IPS-11a (cell line): ENCODE results near the gene RBFOX2.

ENCODE experiments used
- H3K4me3 ChIP-seq: one replicate; pipeline ENCODE4 v1.5.1; 2013; ENCODE audit warnings: low read depth, low read length, control low read depth

The RBFOX2 gene

DNA sequence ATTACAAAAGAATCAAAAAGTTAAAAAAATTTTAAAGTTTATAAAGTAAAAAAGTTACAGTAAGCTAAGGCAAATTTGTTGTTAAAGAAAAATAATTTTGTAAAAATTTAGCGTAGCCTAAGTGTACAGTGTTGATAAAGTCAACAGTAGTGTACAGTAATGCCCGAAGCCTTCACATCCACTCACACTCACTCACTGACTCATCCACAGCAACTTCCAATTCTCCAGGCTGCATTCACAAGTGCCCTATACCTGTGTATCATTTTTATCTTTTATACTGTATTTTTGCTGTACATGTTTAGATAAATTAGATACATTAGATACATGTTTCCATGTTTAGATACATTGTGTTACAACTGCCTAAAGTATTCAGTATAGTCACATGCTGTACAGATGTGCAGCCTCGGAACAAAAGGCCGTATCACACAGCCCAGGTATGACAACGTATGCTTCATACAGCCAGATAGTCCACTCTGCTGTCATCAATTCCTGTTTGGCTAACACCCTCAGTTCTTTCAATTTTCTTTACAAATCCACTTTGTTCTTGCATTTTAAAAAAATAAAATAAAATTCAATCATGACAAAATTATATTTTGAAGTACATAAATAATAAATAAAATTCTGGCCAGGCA is 80.7 kb downstream of the RBFOX2 start:
- no peak overlapping the region for H3K4me3 ChIP-seq

DNA sequence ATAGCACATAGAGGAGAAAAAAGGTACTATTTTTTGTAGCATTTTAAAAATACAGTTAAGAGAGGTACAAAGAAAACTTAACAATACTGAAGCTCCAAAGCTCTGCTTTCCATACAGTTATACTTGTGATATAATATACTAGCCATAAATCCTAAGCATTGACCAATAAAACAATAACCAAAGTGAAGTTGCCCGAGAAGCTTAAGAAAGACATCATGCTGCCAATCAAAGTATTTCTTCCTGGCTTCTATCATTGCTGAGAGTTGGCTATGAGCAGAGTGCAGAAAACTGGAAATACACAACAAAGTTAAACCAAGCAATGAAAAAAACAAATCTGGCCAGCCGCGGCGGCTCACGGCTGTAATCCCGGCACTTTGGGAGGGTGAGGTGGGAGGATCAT is 84.2 kb downstream of the RBFOX2 start:
- H3K4me3 ChIP-seq = no peak overlapping the region

GRCh38 chr22:35940166-35940565 is 88.5 kb downstream of the RBFOX2 start:
- no peak overlapping the region for H3K4me3 ChIP-seq

DNA sequence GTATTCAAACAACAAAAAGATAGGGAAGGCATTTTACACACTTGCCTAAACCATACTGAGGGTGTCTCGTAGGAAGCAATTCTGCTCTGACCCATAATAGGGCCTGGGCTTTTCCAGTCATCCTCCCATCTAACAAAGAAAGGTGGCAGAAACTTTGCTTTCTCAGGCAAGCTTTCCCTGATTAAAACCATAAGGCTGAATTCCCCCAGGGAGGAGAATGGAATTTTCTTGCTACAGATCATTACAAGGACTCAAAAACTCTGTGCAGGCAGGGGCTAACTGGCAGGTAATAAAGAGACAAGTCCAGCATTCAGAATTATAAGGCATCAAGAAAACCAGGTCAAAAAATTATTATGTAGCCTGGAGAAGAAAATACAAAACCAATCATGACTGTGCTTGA is 90.4 kb downstream of the RBFOX2 start:
- H3K4me3 ChIP-seq = no peak overlapping the region

- H3K4me3 ChIP-seq = no peak overlapping the region
These were observed 97.7 kb downstream of the RBFOX2 start for GRCh38 chr22:35930933-35931332.

- H3K4me3 ChIP-seq = no peak overlapping the region
These were observed 100.3 kb downstream of the RBFOX2 start for GRCh38 chr22:35928285-35928798.

DNA sequence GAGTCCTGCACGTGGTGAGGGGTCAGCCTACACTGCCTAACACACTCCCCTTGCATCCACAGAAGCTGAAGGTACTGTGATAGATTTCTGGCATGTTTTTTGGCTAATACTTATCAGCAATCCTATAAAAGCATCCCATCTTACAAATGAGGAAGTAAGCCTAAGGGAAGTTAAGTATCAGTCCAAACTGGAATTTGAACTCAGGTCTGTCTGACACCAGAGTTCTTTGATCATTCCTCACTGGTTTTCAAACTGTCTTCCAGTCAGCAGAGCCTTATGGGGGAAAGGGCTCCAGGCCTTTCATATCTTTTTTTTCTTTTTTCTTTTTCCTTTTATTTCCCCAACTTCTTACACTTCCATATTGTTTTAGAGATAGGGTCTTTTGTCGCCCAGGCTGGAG is 105.6 kb downstream of the RBFOX2 start:
- H3K4me3 ChIP-seq = no peak overlapping the region

GRCh38 chr22:35921777-35922176 is 106.8 kb downstream of the RBFOX2 start:
- H3K4me3 ChIP-seq = no peak overlapping the region

DNA sequence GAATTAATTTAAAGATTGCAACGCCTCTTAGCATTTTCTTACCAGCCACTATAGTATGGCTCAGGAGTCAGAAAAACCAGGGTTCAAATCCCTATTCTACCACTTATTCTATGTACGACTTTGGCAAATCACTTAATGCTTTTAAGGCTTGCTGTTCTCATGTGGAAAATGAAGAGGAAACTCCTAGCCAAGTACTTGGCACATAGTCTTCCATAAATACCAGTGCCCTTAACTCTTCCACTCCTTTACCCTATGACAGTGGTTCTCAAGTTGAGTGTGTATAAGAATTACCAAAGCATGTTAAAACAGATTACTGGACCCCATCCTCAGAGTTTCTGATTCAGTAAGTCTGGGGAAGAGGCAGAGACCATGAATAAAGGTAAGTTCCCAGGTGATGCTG is 107.6 kb downstream of the RBFOX2 start:
- no peak overlapping the region for H3K4me3 ChIP-seq

DNA sequence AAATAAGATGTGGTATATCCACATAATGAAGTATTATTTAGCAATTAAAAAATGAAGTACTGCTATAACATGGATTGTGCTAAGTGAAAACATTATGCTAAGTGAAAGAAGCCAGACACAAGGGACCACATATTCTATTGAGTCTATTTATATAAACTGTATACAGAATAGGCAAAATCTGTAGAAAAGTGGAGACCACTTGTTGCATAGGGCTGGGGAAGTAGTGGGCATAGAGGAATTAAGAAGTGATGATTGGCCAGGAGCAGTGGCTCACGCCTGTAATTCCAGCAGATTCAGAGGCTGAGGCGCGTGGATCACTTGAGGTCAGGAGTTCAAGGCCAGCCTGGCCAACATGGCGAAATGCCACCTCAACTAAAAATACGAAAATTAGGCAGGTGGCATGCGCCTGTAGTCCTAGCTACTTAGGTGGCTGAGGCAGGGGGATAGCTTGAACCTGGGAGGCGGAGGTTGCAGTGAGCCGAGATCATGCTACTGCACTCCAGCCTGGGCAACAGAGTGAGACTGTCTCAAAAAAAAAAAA is 109.6 kb downstream of the RBFOX2 start:
- no peak overlapping the region for H3K4me3 ChIP-seq

DNA sequence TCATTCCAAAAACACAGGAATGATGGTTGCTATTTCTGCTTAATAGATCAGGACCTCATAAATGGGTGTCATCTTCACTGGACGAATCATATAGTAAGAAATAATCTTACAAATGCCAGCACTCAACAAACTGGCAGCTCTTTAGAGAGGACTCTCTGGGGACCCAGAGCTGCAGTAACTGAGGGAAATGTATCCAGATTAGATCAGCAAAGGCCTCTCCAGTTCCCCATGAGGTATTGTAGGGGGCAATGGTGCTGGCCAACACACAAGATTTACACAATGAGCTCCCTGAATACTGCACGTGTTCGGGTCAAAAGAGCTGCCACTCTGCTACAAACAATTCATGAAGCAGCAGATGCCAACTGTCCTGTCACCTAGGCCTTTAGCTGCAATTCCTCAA is 110.2 kb downstream of the RBFOX2 start:
- no peak overlapping the region for H3K4me3 ChIP-seq

DNA sequence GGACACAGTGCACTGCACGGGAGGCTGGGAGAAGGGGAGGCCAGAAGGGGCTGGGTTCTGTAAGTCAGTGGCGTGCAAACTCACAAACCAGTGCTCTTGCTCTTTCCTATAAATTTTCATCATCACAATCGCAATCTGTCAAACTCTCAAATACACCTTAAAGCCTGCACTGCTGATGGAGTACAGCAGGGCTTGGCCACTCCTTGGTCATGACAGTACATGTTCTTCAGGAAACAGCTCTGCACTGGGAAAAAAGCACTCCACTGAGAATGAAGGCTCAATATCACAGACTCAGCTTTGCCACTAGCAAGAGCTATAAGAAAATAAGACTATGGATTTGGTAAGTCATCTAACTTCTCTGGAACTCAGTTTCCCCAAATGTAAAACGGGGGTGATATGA is 111.0 kb downstream of the RBFOX2 start:
- no peak overlapping the region for H3K4me3 ChIP-seq

DNA sequence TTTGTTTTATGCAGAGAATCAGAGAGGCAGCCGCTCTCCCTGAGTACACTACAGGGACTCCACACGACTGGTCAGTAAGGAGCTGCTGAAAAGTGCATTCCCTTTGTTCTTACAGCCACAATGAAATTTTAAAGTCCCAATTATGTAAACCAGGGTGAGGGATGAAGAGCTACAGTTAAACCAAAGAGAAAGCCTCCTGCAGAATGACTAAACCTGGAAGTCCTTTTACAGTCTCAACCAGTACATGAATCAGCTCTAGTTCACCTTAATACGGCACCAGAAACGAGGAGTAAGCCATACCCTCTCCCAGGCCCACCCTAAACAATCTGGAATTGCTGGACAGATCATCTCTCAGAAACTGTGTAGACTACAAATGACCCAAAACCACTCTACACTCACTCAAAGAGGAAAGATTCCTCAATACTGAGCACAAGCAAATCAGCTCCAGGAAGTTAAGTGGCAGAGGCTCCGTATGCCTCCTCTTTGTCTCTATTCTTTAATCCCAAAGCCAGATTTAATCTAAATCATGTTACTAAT is 113.1 kb downstream of the RBFOX2 start:
- no peak overlapping the region for H3K4me3 ChIP-seq

DNA sequence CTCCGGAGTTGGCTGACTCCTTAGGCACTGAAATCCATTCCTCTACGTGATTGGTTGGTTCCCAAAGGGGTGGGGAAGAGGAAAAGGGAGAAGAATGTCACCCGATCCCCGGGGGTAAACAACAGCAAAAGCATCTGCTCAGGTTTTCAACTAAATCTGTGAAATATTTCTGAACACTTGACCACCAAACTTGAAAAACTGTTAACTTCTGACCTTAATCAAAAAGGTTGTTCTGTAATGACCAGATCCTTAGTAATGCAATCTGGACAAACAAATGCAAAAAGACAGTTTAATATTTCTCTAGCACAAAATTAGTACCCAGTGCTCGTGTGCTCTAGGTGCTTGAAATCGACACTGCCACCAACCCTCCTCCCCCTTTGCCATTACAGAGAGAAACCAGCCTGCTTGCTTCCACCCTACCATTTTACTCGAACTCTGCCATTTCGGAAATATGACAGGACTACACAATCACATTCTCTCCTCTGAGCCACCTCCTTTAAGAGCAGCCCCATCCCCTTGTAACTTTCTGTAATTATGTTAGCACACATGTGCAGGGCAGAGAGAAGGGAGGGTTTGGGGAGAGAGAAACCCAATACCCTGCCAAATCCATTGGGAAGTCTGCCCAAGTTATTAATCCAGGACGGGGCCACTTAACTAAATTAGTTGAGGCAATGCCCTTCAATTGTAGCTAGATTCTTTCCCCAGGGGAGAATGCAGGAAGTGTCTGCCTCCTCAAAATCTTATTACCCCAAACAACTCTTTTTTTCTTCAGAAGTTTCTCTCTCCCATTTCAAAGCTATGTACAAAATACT is 113.8 kb downstream of the RBFOX2 start:
- no peak overlapping the region for H3K4me3 ChIP-seq

DNA sequence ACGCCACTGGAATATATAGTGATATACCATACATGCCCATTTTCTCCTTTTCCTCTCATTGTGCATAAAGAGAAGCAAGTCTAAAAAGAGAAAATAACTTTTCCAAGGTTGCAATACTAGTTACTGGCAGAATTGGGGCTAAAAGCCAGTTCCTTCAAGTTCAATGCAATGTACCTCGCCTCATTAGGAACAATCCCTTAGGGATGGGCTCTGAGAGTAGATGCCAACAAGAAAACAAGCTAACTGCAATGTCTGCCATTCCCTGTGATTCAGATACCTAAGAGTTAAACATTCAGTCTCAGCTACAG is 114.3 kb downstream of the RBFOX2 start:
- no peak overlapping the region for H3K4me3 ChIP-seq

DNA sequence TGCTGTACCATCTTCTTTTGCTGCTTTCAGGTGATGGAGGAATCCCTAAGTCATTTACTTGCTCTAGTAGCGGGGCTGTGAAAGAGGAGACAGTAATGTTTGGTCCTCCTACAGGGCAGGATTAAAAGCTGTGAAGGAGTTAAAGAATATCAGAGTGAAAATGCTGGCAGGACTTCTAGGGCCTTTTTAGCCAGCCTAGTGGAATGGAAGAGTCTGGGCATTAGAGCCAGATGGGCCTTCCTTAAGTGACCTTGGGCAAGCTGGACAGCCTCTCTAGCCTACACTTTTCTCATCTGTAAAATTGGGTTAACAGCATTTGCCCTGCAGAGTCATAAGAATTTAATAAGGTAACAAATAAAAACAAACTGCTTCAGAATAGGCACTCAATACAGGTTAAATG is 114.7 kb downstream of the RBFOX2 start:
- H3K4me3 ChIP-seq = no peak overlapping the region

DNA sequence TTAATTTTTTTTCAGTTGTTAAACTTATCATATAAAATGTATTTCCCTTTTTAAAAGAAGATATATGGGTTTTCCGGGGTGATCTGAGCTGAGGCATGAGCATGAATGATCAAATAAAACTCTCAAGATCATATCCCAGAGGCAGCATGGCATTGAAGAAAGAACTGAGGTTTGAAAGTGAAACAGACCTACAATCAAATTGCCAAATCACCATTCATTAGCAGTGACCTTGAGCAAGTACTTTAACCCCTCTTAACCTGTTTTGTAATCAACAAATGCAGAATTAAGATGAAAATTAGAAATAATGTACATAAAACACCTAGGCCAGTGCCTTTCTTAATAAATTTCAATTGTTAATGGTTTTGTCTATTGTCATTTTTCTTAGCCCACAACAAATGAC is 116.0 kb downstream of the RBFOX2 start:
- H3K4me3 ChIP-seq = no peak overlapping the region

GRCh38 chr22:35911877-35912276 is 116.7 kb downstream of the RBFOX2 start:
- H3K4me3 ChIP-seq = no peak overlapping the region

DNA sequence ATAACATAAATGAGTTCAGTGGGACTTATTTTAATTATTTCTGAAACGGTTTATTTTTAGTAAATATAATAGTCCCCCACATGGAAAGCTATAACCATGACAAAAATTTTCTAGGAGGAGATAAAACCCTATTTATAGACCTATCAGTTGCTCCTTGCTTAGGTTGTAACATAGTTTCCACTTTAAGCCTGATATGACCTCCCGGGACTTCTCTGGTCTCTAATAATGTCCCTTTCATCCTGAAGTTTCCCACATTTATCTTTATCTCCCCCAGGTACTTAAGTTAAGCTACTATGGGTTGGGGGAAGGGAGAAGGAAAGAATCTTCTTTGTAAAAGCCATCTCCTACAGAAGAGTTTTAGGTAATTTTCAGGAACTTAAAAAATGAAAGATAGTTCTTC is 117.7 kb downstream of the RBFOX2 start:
- H3K4me3 ChIP-seq = no peak overlapping the region

DNA sequence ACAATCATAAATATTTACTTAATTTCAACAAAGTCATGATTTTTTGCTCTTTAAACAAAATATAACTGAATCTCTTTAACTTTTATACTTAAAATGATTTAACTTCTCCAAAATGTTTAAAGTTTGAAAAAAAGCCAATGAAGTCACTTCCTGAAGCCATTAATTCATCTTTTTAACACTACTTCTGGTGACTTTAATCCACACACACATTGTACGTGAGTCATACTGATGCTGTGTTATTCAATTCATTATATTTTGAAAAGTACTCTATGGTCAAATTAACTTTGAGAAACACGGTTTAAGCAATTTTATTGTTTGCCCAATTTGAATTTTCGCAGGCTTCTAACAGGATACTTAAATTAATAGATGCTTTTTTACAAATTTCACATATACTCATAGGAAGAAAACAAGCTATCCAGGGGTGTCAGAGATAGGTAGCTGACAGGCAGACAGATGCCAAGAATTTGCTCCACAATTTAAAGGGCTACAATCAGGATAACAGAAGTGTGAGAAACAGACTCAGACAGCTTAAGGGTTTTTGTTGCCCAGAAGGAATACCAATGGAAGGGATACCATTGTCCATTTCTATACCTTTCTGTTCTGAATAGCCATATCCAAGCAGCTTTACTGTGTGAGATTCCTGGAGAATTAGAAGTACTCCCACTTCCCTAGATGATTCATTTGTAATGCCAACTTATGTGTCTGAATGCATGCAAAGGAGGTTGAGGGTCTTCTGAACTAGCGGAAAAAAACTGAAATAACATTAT is 118.4 kb downstream of the RBFOX2 start:
- no peak overlapping the region for H3K4me3 ChIP-seq

GRCh38 chr22:35905894-35906293 is 122.7 kb downstream of the RBFOX2 start:
- H3K4me3 ChIP-seq = no peak overlapping the region
